ENCODE measurements around the gene MCRIP2.

GRCh38 chr16:661184-661821 lies 19.7 kb downstream of the MCRIP2 start:
- TF ChIP-seq POLR2A (IDR thresholded peaks at IDR 0.05): peak; percentile 7
- no peak for TF ChIP-seq CTCF (IDR thresholded peaks at IDR 0.05)

All from right lobe of liver (tissue), 4 donors.